Osteocyte (in vitro differentiated cells): ENCODE results near the gene ZFP36L1. TPM values are rescaled to one million over a fixed set of nuclear protein-coding genes. Genes with fewer than 3 reads are reported as not detected.

ENCODE experiments used
- DNase-seq: peaks from one replicate; pipeline ENCODE4 v3.0.0; 2021; ENCODE audit warnings: mixed read lengths; ENCODE audit not compliant: unreplicated experiment; ENCODE audit errors: extremely low spot score
- H3K27ac Mint-ChIP-seq: one replicate; pipeline ENCODE4 v1.8.0; 2021; ENCODE audit warnings: mild to moderate bottlenecking, mixed read lengths; ENCODE audit not compliant: unreplicated experiment
- H3K27me3 Mint-ChIP-seq: one replicate; pipeline ENCODE4 v1.8.0; 2021; ENCODE audit warnings: mixed read lengths; ENCODE audit not compliant: unreplicated experiment
- H3K36me3 Mint-ChIP-seq: one replicate; pipeline ENCODE4 v1.8.0; 2021; ENCODE audit warnings: mixed read lengths; ENCODE audit not compliant: unreplicated experiment
- H3K4me1 Mint-ChIP-seq: one replicate; pipeline ENCODE4 v1.8.0; 2021; ENCODE audit warnings: mixed read lengths; ENCODE audit not compliant: unreplicated experiment
- H3K4me3 Mint-ChIP-seq: one replicate; pipeline ENCODE4 v1.8.0; 2021; ENCODE audit warnings: mild to moderate bottlenecking, moderate library complexity, mixed read lengths; ENCODE audit not compliant: unreplicated experiment
- H3K9me3 Mint-ChIP-seq: one replicate; pipeline ENCODE4 v1.8.0; 2021; ENCODE audit warnings: mixed read lengths; ENCODE audit not compliant: unreplicated experiment
- total RNA-seq: library from RNA; stranded (reverse); gene quantifications from 2 replicates; pipeline ENCODE4 v1.2.1, GENCODE V29; 2021
- TF ChIP-seq, protein P1 (sequence below): fragments of 200-600 bp; sonication (generic); IDR thresholded peaks from 2 replicates; pipeline ENCODE4 v1.5.0; 2021; ENCODE audit warnings: antibody characterized with exemption, mild to moderate bottlenecking, moderate library complexity

Gene ZFP36L1
- total RNA-seq, 1 donor from 2014 or later = 352 TPM

DNA sequence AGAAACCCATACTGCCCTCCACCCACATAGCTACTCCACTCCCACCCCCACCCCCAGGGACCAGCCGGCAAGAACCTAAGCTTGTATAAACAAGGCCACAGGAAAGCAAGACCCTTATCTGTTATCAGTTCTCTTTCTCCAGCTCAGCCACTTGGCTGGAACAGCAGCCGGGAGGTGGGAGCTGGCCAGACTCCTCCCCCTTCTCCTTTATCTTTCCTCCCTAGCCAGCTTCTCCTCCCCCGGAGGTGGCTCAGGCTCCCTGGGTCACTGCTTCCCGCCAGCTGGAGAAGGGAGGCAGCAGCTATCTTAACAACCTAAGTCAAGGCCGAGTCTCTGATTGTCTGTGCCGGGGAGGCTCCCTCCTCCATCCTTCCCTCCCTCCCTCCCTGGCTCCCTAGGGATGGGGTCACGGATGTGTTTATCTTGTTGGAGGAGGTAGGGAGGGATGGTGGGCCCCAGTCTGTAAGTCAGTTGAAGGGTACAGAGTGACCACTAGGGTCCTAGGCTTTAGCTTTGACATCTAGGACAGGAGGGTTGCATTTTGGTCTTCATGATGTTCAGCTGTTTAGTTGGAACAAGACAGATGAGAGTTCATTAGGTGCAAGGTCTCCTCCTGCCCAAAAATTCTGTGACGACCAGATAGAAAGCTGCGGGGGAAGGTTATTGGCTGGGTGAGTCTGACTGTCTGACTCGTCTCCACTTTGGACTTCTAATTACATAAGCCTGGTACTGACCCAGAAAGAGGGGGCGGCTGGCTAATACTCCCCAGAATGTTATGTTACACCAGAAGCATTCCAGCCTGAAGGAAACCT lies 29.7 kb downstream of the ZFP36L1 start:
- Mint-ChIP-seq H3K4me3 (no peak overlapping the region), H3K4me1 (peaks cover 7% of the 10 kb centered on the region), H3K27ac (no peak overlapping the region), H3K36me3 (no peaks in the 10 kb centered on the region), H3K27me3 (no peaks in the 10 kb centered on the region), H3K9me3 (no peaks in the 10 kb centered on the region)
- TF ChIP-seq, protein P1, sequence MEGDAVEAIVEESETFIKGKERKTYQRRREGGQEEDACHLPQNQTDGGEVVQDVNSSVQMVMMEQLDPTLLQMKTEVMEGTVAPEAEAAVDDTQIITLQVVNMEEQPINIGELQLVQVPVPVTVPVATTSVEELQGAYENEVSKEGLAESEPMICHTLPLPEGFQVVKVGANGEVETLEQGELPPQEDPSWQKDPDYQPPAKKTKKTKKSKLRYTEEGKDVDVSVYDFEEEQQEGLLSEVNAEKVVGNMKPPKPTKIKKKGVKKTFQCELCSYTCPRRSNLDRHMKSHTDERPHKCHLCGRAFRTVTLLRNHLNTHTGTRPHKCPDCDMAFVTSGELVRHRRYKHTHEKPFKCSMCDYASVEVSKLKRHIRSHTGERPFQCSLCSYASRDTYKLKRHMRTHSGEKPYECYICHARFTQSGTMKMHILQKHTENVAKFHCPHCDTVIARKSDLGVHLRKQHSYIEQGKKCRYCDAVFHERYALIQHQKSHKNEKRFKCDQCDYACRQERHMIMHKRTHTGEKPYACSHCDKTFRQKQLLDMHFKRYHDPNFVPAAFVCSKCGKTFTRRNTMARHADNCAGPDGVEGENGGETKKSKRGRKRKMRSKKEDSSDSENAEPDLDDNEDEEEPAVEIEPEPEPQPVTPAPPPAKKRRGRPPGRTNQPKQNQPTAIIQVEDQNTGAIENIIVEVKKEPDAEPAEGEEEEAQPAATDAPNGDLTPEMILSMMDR = no peak
- DNase-seq = no peak

DNA sequence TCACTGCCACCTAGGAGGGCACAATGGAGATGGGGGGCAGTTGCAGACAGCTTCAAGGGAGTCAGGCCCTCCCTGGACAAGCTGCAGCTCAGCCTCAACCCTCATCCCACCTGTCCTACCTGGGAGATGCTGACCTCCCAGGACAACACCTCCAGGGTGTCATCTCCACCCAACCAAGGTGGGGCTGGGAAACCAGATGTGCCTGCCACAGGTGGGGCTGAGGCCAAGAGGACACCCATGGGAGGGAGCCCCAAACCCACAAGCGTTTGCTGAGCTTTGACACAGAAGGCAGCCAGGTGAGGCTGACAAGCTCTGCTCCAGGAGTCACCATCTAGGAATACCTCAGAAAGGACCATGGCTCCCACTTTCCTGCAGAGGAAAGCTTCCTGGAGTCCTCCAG lies 31.5 kb downstream of the ZFP36L1 start:
- H3K9me3 Mint-ChIP-seq = no peaks in the 10 kb centered on the region
- no peak overlapping the region for H3K27ac Mint-ChIP-seq
- DNase-seq = no peak
- H3K4me1 Mint-ChIP-seq = peaks cover 7% of the 10 kb centered on the region
- TF ChIP-seq, protein P1 = no peak
- H3K4me3 Mint-ChIP-seq = no peak overlapping the region
- no peaks in the 10 kb centered on the region for H3K36me3 Mint-ChIP-seq
- H3K27me3 Mint-ChIP-seq = no peaks in the 10 kb centered on the region

DNA sequence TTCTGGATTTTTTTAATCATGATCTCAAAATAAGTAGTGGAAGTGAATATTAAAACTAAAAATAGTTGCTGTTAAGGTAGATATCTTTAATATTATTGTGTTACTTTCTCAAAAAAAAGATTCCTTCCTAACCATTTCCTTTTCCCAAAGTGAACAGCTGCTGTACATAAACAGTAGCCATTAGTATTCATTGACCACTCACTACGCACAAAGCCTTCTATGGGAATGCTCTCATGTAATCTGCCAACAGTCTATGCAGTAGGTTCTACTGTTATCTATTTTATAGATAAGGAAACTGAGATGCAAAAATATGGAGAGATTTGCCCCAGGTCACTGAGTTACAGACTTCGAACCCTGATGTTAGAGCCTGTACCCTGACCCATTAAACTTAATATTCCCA lies 32.1 kb downstream of the ZFP36L1 start:
- no peaks in the 10 kb centered on the region for H3K27me3 Mint-ChIP-seq
- DNase-seq = no peak
- no peak overlapping the region for H3K27ac Mint-ChIP-seq
- no peaks in the 10 kb centered on the region for H3K9me3 Mint-ChIP-seq
- TF ChIP-seq, protein P1 = no peak
- H3K36me3 Mint-ChIP-seq = no peaks in the 10 kb centered on the region
- no peak overlapping the region for H3K4me3 Mint-ChIP-seq
- H3K4me1 Mint-ChIP-seq = peaks cover 11% of the 10 kb centered on the region

DNA sequence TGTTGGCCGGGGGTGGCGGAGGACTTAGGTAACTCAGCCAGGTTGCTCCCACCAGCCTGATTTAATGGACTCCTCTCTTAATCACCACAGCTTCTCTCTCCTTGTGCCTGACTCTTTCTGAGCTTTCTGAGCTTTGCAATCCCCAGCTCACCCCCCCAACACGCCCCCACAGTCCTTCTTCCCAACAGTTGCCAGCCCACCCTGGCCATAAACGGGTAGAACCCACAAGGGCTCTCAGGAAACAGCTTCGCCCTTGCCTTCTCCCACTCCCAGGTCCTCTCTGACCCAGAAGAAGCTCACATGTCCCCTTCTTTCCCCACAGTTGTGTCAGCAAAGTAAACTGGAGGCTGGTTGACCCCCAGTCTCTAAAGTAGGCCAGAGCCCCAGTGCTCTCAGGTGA lies 32.9 kb downstream of the ZFP36L1 start:
- Mint-ChIP-seq H3K27me3 (no peaks in the 10 kb centered on the region), H3K36me3 (no peaks in the 10 kb centered on the region), H3K4me1 (peaks cover 11% of the 10 kb centered on the region), H3K27ac (no peak overlapping the region), H3K9me3 (no peaks in the 10 kb centered on the region), H3K4me3 (no peak overlapping the region)
- TF ChIP-seq, protein P1 = no peak
- DNase-seq = no peak

DNA sequence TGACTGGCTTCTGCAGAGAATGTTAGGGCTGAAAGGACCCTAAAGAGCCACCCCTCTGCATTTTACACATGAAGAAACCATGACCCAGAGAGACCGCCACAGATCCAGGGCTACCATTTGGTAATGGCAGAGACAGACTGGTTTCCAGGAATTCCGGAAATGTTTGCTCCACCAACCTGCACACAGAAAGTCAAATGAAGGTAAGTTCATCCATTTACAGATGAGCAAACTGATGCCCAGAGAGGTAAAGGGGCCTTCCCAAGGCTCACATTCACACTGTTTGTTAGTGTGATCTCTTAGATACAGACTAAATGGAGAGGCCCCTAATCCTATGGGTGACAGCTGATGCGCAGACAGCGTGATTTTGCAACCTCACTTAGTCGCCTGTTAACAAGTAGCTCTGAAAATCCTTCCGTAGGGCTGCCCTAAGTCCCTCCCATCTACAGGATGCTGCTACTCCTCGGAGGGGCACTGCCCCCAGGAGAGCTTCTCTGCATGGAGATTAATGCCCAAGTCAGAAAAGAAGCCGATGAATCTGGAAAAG lies 33.8 kb downstream of the ZFP36L1 start:
- no peaks in the 10 kb centered on the region for H3K9me3 Mint-ChIP-seq
- H3K27me3 Mint-ChIP-seq = no peaks in the 10 kb centered on the region
- TF ChIP-seq, protein P1 = no peak
- DNase-seq = no peak
- H3K4me1 Mint-ChIP-seq = peaks cover 14% of the 10 kb centered on the region
- H3K4me3 Mint-ChIP-seq = no peak overlapping the region
- no peak overlapping the region for H3K27ac Mint-ChIP-seq
- H3K36me3 Mint-ChIP-seq = no peaks in the 10 kb centered on the region
